IMR-90 (cell line): Measurements from ENCODE around the gene CYP19A1. TPM values are rescaled to one million over a fixed set of nuclear protein-coding genes. Genes with fewer than 3 reads are reported as not detected.

Experiments used
- ATAC-seq: fragments of 200-7000 bp; cut with Tn5 transposase; 2 replicates; pipeline ENCODE4 v1.9.1; 2020; ENCODE audit warnings: low read depth, mild to moderate bottlenecking, moderate library complexity
- BruUV-seq: library from RNA; stranded (reverse); fragments of 400-500 nt; replicated peaks from 2 replicates; lab custom pipeline; 2021; lab: Mats Ljungman, UMichigan
- CTCF ChIA-PET: fragments of 300-600 bp; formaldehyde crosslinking; extraction: SDS; loops from one replicate; lab custom pipeline; 2021; ENCODE audit warnings: antibody characterized with exemption; lab: Yijun Ruan, JAX
- POLR2A ChIA-PET: fragments of 300-600 bp; sonication (Branson Sonifier 250); formaldehyde crosslinking; loops from one replicate; lab custom pipeline; 2022; ENCODE audit warnings: antibody characterized with exemption; ENCODE audit not compliant: unreplicated experiment; lab: Charles Lee
- DNase-seq: peaks from one replicate; pipeline ENCODE4 v3.0.0; 2013
- H2AFZ ChIP-seq: replicated peaks from 2 replicates; pipeline ENCODE3; 2013; ENCODE audit warnings: low read length, mild to moderate bottlenecking; ENCODE audit not compliant: poor library complexity
- H2AK5ac ChIP-seq: 2 replicates; pipeline ENCODE4 v1.6.1; 2013; ENCODE audit warnings: low read depth, low read length, inconsistent platforms
- H2AK9ac ChIP-seq: replicated peaks from 2 replicates; pipeline ENCODE3; 2013; ENCODE audit warnings: mild to moderate bottlenecking, low read depth, low read length, moderate library complexity; ENCODE audit not compliant: poor library complexity
- H2BK120ac ChIP-seq: 2 replicates; pipeline ENCODE4 v1.6.1; 2013; ENCODE audit warnings: low read depth, low read length, inconsistent platforms
- H2BK15ac ChIP-seq: 3 replicates; pipeline ENCODE4 v1.6.1; 2013; ENCODE audit warnings: low read depth, low read length, inconsistent platforms
- H2BK20ac ChIP-seq: 2 replicates; pipeline ENCODE4 v1.6.1; 2013; ENCODE audit warnings: low read depth, mild to moderate bottlenecking, inconsistent platforms, low read length, moderate library complexity
- H2BK5ac ChIP-seq: 2 replicates; pipeline ENCODE4 v1.6.1; 2013; ENCODE audit warnings: mild to moderate bottlenecking, low read depth, low read length, inconsistent platforms; ENCODE audit not compliant: poor library complexity, severe bottlenecking
- H3K14ac ChIP-seq: replicated peaks from 2 replicates; pipeline ENCODE4 v1.6.1; 2013; ENCODE audit warnings: low read depth, low read length, inconsistent platforms
- H3K18ac ChIP-seq: 2 replicates; pipeline ENCODE4 v1.6.1; 2013; ENCODE audit warnings: low read depth, low read length, control low read depth
- H3K23ac ChIP-seq: 2 replicates; pipeline ENCODE4 v1.6.1; 2013; ENCODE audit warnings: low read depth, low read length, inconsistent platforms
- H3K27ac ChIP-seq: 2 replicates; pipeline ENCODE4 v1.5.1; 2013; ENCODE audit warnings: mild to moderate bottlenecking, control low read depth, low read length; ENCODE audit not compliant: insufficient read depth
- H3K27me3 ChIP-seq: 2 replicates; pipeline ENCODE4 v1.6.1; 2013; ENCODE audit warnings: low read length; ENCODE audit not compliant: control insufficient read depth, insufficient read depth
- H3K36me3 ChIP-seq: 2 replicates; pipeline ENCODE4 v1.6.1; 2013; ENCODE audit warnings: low read length, mixed read lengths; ENCODE audit not compliant: control insufficient read depth, insufficient read depth
- H3K4ac ChIP-seq: 2 replicates; pipeline ENCODE4 v1.6.1; 2013; ENCODE audit warnings: low read depth, low read length, inconsistent platforms
- H3K4me1 ChIP-seq: 2 replicates; pipeline ENCODE4 v1.6.1; 2013; ENCODE audit warnings: low read length, mixed read lengths; ENCODE audit not compliant: control insufficient read depth, insufficient read depth
- H3K4me2 ChIP-seq: 2 replicates; pipeline ENCODE4 v1.6.1; 2013; ENCODE audit warnings: low read depth, mild to moderate bottlenecking, control low read depth, low read length, moderate library complexity
- H3K4me3 ChIP-seq: 2 replicates; pipeline ENCODE4 v1.5.1; 2013; ENCODE audit warnings: low read depth, mild to moderate bottlenecking, control low read depth, low read length, moderate library complexity; ENCODE audit not compliant: insufficient read depth
- H3K56ac ChIP-seq: 2 replicates; pipeline ENCODE4 v1.6.1; 2013; ENCODE audit warnings: low read length, inconsistent platforms; ENCODE audit not compliant: insufficient read depth; ENCODE audit errors: extremely low read depth
- H3K79me1 ChIP-seq, 2 experiments: 2 replicates each; pipeline ENCODE4 v1.6.1; 2013; ENCODE audit warnings: low read length in 2 of 2, inconsistent platforms in 1 of 2, low read depth in 1 of 2
- H3K9ac ChIP-seq: 2 replicates; pipeline ENCODE4 v1.6.1; 2013; ENCODE audit warnings: low read depth, low read length, control low read depth
- H3K9me1 ChIP-seq: 2 replicates; pipeline ENCODE4 v1.6.1; 2013; ENCODE audit warnings: low read length, inconsistent platforms; ENCODE audit not compliant: insufficient read depth
- H3K9me3 ChIP-seq: 2 replicates; pipeline ENCODE4 v1.6.1; 2013; ENCODE audit warnings: low read length; ENCODE audit not compliant: control insufficient read depth, insufficient read depth
- H4K20me1 ChIP-seq: 2 replicates; pipeline ENCODE4 v1.6.1; 2013; ENCODE audit warnings: low read length, inconsistent platforms; ENCODE audit not compliant: insufficient read depth
- H4K5ac ChIP-seq: 2 replicates; pipeline ENCODE4 v1.6.1; 2013; ENCODE audit warnings: mild to moderate bottlenecking, low read depth, low read length, control low read depth
- H4K8ac ChIP-seq, 2 experiments: 2 replicates each; pipeline ENCODE4 v1.6.1; 2013; ENCODE audit warnings: low read depth in 2 of 2, low read length in 2 of 2, control low read depth in 1 of 2, inconsistent platforms in 1 of 2
- H4K91ac ChIP-seq: 2 replicates; pipeline ENCODE4 v1.6.1; 2013; ENCODE audit warnings: low read depth, low read length, inconsistent platforms; ENCODE audit not compliant: insufficient read depth
- BHLHE40 ChIP-seq: fragments of 150-350 bp; IDR thresholded peaks from 2 replicates; pipeline ENCODE4 v1.6.1; 2016; ENCODE audit warnings: mild to moderate bottlenecking, low read depth, low read length
- CEBPB ChIP-seq: IDR thresholded peaks from 2 replicates; pipeline ENCODE4 v1.6.1; 2012; ENCODE audit warnings: low read depth, low read length, improper control_type of control experiment
- ELK1 ChIP-seq: fragments of 150-350 bp; IDR thresholded peaks from 2 replicates; pipeline ENCODE4 v1.6.1; 2016; ENCODE audit warnings: low read depth, mild to moderate bottlenecking, low read length, moderate library complexity, borderline replicate concordance
- FOS ChIP-seq: fragments of 150-350 bp; IDR thresholded peaks from 2 replicates; pipeline ENCODE4 v1.6.1; 2016; ENCODE audit warnings: low read depth, low read length
- MAFK ChIP-seq: IDR thresholded peaks from 2 replicates; pipeline ENCODE4 v1.6.1; 2012; ENCODE audit warnings: low read depth, low read length, improper control_type of control experiment
- MAZ ChIP-seq: IDR thresholded peaks from 2 replicates; pipeline ENCODE4 v1.6.1; 2012; ENCODE audit warnings: low read depth, mild to moderate bottlenecking, low read length, improper control_type of control experiment, moderate library complexity, borderline replicate concordance
- RAD21 ChIP-seq: IDR thresholded peaks from 2 replicates; pipeline ENCODE4 v1.6.1; 2012; ENCODE audit warnings: low read length, improper control_type of control experiment
- USF2 ChIP-seq: fragments of 150-350 bp; IDR thresholded peaks from 2 replicates; pipeline ENCODE4 v1.6.1; 2017; ENCODE audit warnings: mild to moderate bottlenecking, antibody characterized with exemption, low read length, low read depth
- WGBS, 2 experiments: methylation state at CpG; one replicate each; pipeline versions ENCODE4 v1.1.5 to v1.1.7; 2013; ENCODE audit warnings: missing lambda C conversion rate in 2 of 2; ENCODE audit not compliant: insufficient read length in 1 of 2; ENCODE audit errors: extremely low coverage in 2 of 2; 5-methylcytosine and 5-hydroxymethylcytosine counted together
- dilution Hi-C: fragments of 300-500 bp; cut with HindIII; formaldehyde crosslinking; loops from one replicate; pipeline ENCODE4 v1.14.3; 2018; ENCODE audit warnings: low sequenced_read_pairs; ENCODE audit not compliant: unreplicated experiment
- in situ Hi-C: fragments of 300-500 bp; cut with MboI; formaldehyde crosslinking; loops from 3 replicates; pipeline ENCODE4 v1.14.3; 2019; ENCODE audit warnings: low sequenced_read_pairs, inconsistent platforms, mixed read lengths
- intact Hi-C: fragments of 100-400 bp; cut with micrococcal nuclease; formaldehyde crosslinking; loops from 2 replicates; pipeline ENCODE4 v1.10.0; 2022
- polyA plus RNA-seq, 3 experiments: library from polyadenylated mRNA; depleted of rRNA; stranded (reverse); fragments of >200 nt; gene quantifications; 2 replicates each; pipeline ENCODE4 v1.2.3, GENCODE V29; 2012; ENCODE audit warnings: low replicate concordance in 1 of 3
- total RNA-seq: library from RNA; depleted of rRNA; stranded (reverse); fragments of >200 nt; gene quantifications from 2 replicates; pipeline ENCODE4 v1.2.3, GENCODE V29; 2012

The CYP19A1 gene
- total and polyA plus RNA-seq, 2 of the 4 experiments (the other 2 are of a cell fraction), result not detected

DNA sequence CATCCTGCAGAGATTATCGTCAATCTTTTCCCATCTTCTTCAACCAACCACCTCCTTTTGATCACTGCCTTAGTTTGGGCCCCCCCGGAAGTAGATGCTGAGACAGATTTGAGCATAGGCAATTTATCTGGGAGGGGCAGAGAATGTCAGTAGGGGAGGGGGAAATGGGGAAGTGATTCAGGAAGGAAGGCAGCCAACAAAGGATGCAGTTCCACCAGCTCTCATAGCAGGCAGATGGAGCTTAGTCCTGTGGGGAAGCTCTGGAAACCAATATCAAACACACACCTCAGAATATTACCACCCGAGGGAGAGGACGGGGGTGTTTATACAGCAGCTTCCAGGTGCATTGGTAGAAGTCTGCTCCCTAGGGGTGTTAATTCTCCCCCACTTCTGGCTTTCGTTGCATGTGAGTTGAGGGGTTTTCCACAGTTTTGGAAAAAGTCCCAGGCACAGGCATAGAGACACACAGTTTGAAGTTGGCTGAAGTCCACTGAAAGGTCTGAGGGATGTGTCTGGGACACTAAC, 152.2 kb downstream of the CYP19A1 start:
- ATAC-seq (no peak), DNase-seq (no peak)
- no peak overlapping the region for H3K4me3 ChIP-seq
- H2AK9ac ChIP-seq, result no peak overlapping the region
- no peak overlapping the region for H4K8ac ChIP-seq
- intact Hi-C loops, result no loop called here
- H3K9ac ChIP-seq, result no peak overlapping the region
- peaks cover 58% of the 10 kb centered on the region for H3K27me3 ChIP-seq
- H4K20me1 ChIP-seq, result no peaks in the 10 kb centered on the region
- H2BK20ac ChIP-seq, result no peak overlapping the region
- ChIA-PET POLR2A (no interaction called here), CTCF (interaction anchor here (1.2 to 2.7 kb wide), 2 partner anchors 23 to 24 kb away, joined by 4 to 14 read pairs; no protein-coding TSS in a partner anchor)
- H3K27ac ChIP-seq, result no peak overlapping the region
- no TSS peak for BruUV-seq
- H4K5ac ChIP-seq, result no peak overlapping the region
- H2BK120ac ChIP-seq, result no peak overlapping the region
- H3K79me1 ChIP-seq, result no peaks in the 10 kb centered on the region
- dilution Hi-C loops, result no loop called here
- H3K4me2 ChIP-seq, result no peak overlapping the region
- in situ Hi-C loops, result no loop called here
- H3K9me1 ChIP-seq, result 0 out of 2 replicates have a peak, but pooled peaks cover 3% of the 10 kb centered on the region
- no peak overlapping the region for H2AK5ac ChIP-seq
- H3K36me3 ChIP-seq, result no peaks in the 10 kb centered on the region
- TF ChIP-seq BHLHE40 (no peak), MAFK (no peak), CEBPB (no peak), USF2 (no peak), ELK1 (no peak), MAZ (no peak), RAD21 (no peak), FOS (no peak)
- no peak overlapping the region for H3K56ac ChIP-seq
- no peak overlapping the region for H4K91ac ChIP-seq
- no CpG with 5 or more reads among the region's 5 CpGs for WGBS, 2 experiments
- H3K4me1 ChIP-seq, result no peaks in the 10 kb centered on the region
- H3K18ac ChIP-seq, result no peak overlapping the region
- no peaks in the 10 kb centered on the region for H3K9me3 ChIP-seq
- H3K14ac ChIP-seq, result no peak overlapping the region
- H2BK15ac ChIP-seq, result no peak overlapping the region
- no peak overlapping the region for H2AFZ ChIP-seq
- H3K4ac ChIP-seq, result no peak overlapping the region
- H3K23ac ChIP-seq, result no peak overlapping the region
- H2BK5ac ChIP-seq, result no peak overlapping the region
